ENCODE measurements around the gene KATNB1.

- no peak for TF ChIP-seq POLR2A (IDR thresholded peaks at IDR 0.05)
- TF ChIP-seq CTCF (IDR thresholded peaks at IDR 0.05 in 8 of 11, conservative IDR thresholded peaks at IDR 0.05 in 3 of 11) = no peak
- TF ChIP-seq POLR2AphosphoS5 (IDR thresholded peaks at IDR 0.05) = no peak
Measured at GRCh38 chr16:57697896-57698537, 37.6 kb upstream of the KATNB1 start.

Measured in spleen (tissue), 7 donors.